ENCODE measurements around the gene PARD3B.

The PARD3B gene

GRCh38 chr2:205024822-205025518, 479.7 kb downstream of the PARD3B start:
- no peak for DNase-seq
- no peak overlapping the region for H3K4me3 ChIP-seq (ENCODE audit: low read length)
- H2AFZ ChIP-seq (ENCODE audit: low read length) = no peak overlapping the region
- H3K9me2 ChIP-seq (replicated peaks; ENCODE audit: insufficient read depth, low read length) = no peaks in the 10 kb centered on the region
- no peaks in the 10 kb centered on the region for H3K79me2 ChIP-seq (ENCODE audit: low read length)
- H3K36me3 ChIP-seq (replicated peaks; ENCODE audit: insufficient read depth, low read length) = no peaks in the 10 kb centered on the region
- no peaks in the 10 kb centered on the region for H3K27me3 ChIP-seq (replicated peaks; ENCODE audit: insufficient read depth, low read length)
- H3F3A ChIP-seq (ENCODE audit: insufficient read depth, low read length) = no peaks in the 10 kb centered on the region
- no peaks in the 10 kb centered on the region for H4K20me1 ChIP-seq (ENCODE audit: insufficient read depth, low read length)
- no peak for TF ChIP-seq EZH2phosphoT487 (IDR thresholded peaks at IDR 0.05; ENCODE audit: low read length)
- H3K9ac ChIP-seq (ENCODE audit: low read length) = no peak overlapping the region
- H3K4me2 ChIP-seq (ENCODE audit: low read depth, low read length) = no peak overlapping the region
- H3K4me1 ChIP-seq (ENCODE audit: low read length) = no peaks in the 10 kb centered on the region
- H3K9me3 ChIP-seq (replicated peaks; ENCODE audit: insufficient read depth, low read length) = no peaks in the 10 kb centered on the region
- no peak overlapping the region for H3K27ac ChIP-seq (ENCODE audit: low read length)

- Histone ChIP-seq H3K4me1 (ENCODE audit: low read length) (no peaks in the 10 kb centered on the region), H3K27ac (ENCODE audit: low read length) (no peak overlapping the region), H3K9me3 (replicated peaks; ENCODE audit: insufficient read depth, low read length) (no peaks in the 10 kb centered on the region)
Measured at GRCh38 chr2:205025580-205026240, 480.4 kb downstream of the PARD3B start.

GRCh38 chr2:205030695-205031094, 485.4 kb downstream of the PARD3B start:
- no peak overlapping the region for H3K27ac ChIP-seq (ENCODE audit: low read length)

More at GRCh38 chr2:205025580-205026240, 480.4 kb downstream of the PARD3B start:
- no peaks in the 10 kb centered on the region for H3K9me2 ChIP-seq (replicated peaks; ENCODE audit: insufficient read depth, low read length)
- H3K4me2 ChIP-seq (ENCODE audit: low read depth, low read length) = no peak overlapping the region
- H4K20me1 ChIP-seq (ENCODE audit: insufficient read depth, low read length) = no peaks in the 10 kb centered on the region
- H3K4me3 ChIP-seq (ENCODE audit: low read length) = no peak overlapping the region
- no peak overlapping the region for H2AFZ ChIP-seq (ENCODE audit: low read length)
- DNase-seq = no peak
- H3F3A ChIP-seq (ENCODE audit: insufficient read depth, low read length) = no peaks in the 10 kb centered on the region
- no peaks in the 10 kb centered on the region for H3K79me2 ChIP-seq (ENCODE audit: low read length)
- no peak for TF ChIP-seq CTCF (IDR thresholded peaks at IDR 0.05; ENCODE audit: low read length)
- no peak for TF ChIP-seq EZH2phosphoT487 (IDR thresholded peaks at IDR 0.05; ENCODE audit: low read length)
- no peak for TF ChIP-seq EZH2 (optimal IDR thresholded peaks at IDR 0.05; ENCODE audit: low read depth, low read length)
- H3K9ac ChIP-seq (ENCODE audit: low read length) = no peak overlapping the region
- no peaks in the 10 kb centered on the region for H3K36me3 ChIP-seq (replicated peaks; ENCODE audit: insufficient read depth, low read length)
- H3K27me3 ChIP-seq (replicated peaks; ENCODE audit: insufficient read depth, low read length) = no peaks in the 10 kb centered on the region

More at GRCh38 chr2:205030695-205031094, 485.4 kb downstream of the PARD3B start:
- Histone ChIP-seq H3K4me3 (ENCODE audit: low read length) (no peak overlapping the region), H3K36me3 (replicated peaks; ENCODE audit: insufficient read depth, low read length) (no peaks in the 10 kb centered on the region), H3K4me2 (ENCODE audit: low read depth, low read length) (no peak overlapping the region), H3K4me1 (ENCODE audit: low read length) (no peaks in the 10 kb centered on the region), H3F3A (ENCODE audit: insufficient read depth, low read length) (no peaks in the 10 kb centered on the region), H3K27me3 (replicated peaks; ENCODE audit: insufficient read depth, low read length) (no peaks in the 10 kb centered on the region), H3K9me3 (replicated peaks; ENCODE audit: insufficient read depth, low read length) (no peaks in the 10 kb centered on the region), H3K9me2 (replicated peaks; ENCODE audit: insufficient read depth, low read length) (no peaks in the 10 kb centered on the region), H4K20me1 (ENCODE audit: insufficient read depth, low read length) (no peaks in the 10 kb centered on the region), H3K9ac (ENCODE audit: low read length) (no peak overlapping the region), H3K79me2 (ENCODE audit: low read length) (no peaks in the 10 kb centered on the region), H2AFZ (ENCODE audit: low read length) (no peak overlapping the region)
- DNase-seq = no peak
- TF ChIP-seq CTCF (IDR thresholded peaks at IDR 0.05; ENCODE audit: low read length) (no peak), EZH2phosphoT487 (IDR thresholded peaks at IDR 0.05; ENCODE audit: low read length) (no peak), EZH2 (optimal IDR thresholded peaks at IDR 0.05; ENCODE audit: low read depth, low read length) (no peak)

Data from MM.1S (cell line).